Endothelial cell (in vitro differentiated cells): ENCODE data around the gene PLEKHA6. TPM values are rescaled to one million over a fixed set of nuclear protein-coding genes. Genes with fewer than 3 reads are reported as not detected.

Experiments used
- DNase-seq: peaks from one replicate; pipeline ENCODE4 v3.0.0; 2021; ENCODE audit warnings: low spot score
- H3K27ac Mint-ChIP-seq: one replicate; pipeline ENCODE4 v1.8.0; 2021; ENCODE audit warnings: mixed read lengths, inconsistent platforms; ENCODE audit not compliant: unreplicated experiment
- H3K27me3 Mint-ChIP-seq: one replicate; pipeline ENCODE4 v1.8.0; 2021; ENCODE audit warnings: mild to moderate bottlenecking, moderate library complexity, mixed read lengths, inconsistent platforms; ENCODE audit not compliant: unreplicated experiment
- H3K36me3 Mint-ChIP-seq: one replicate; pipeline ENCODE4 v1.8.0; 2021; ENCODE audit warnings: mild to moderate bottlenecking, low read depth, mixed read lengths, inconsistent platforms; ENCODE audit not compliant: unreplicated experiment
- H3K4me1 Mint-ChIP-seq: one replicate; pipeline ENCODE4 v1.8.0; 2021; ENCODE audit warnings: mild to moderate bottlenecking, mixed read lengths, inconsistent platforms; ENCODE audit not compliant: unreplicated experiment
- H3K4me3 Mint-ChIP-seq: one replicate; pipeline ENCODE4 v1.8.0; 2021; ENCODE audit warnings: mild to moderate bottlenecking, mixed read lengths, inconsistent platforms; ENCODE audit not compliant: unreplicated experiment
- H3K9me3 Mint-ChIP-seq: one replicate; pipeline ENCODE4 v1.8.0; 2021; ENCODE audit warnings: mixed read lengths, inconsistent platforms; ENCODE audit not compliant: unreplicated experiment
- total RNA-seq: library from RNA; stranded (reverse); fragmentation: NEBNext Ultra II Directional; extraction: Animal tissue kit (Norgen Biotek cat#: 25700); gene quantifications from one replicate; pipeline ENCODE4 v1.2.1, GENCODE V29; 2021; ENCODE audit not compliant: unreplicated experiment
- TF ChIP-seq, protein P1 (sequence below): fragments of 200-600 bp; sonication (generic); IDR thresholded peaks from one replicate; pipeline ENCODE4 v1.5.0; 2021; ENCODE audit warnings: antibody characterized with exemption; ENCODE audit not compliant: unreplicated experiment

Gene PLEKHA6
- total RNA-seq, 1 donor from 2014 or later: 3.7 TPM

DNA sequence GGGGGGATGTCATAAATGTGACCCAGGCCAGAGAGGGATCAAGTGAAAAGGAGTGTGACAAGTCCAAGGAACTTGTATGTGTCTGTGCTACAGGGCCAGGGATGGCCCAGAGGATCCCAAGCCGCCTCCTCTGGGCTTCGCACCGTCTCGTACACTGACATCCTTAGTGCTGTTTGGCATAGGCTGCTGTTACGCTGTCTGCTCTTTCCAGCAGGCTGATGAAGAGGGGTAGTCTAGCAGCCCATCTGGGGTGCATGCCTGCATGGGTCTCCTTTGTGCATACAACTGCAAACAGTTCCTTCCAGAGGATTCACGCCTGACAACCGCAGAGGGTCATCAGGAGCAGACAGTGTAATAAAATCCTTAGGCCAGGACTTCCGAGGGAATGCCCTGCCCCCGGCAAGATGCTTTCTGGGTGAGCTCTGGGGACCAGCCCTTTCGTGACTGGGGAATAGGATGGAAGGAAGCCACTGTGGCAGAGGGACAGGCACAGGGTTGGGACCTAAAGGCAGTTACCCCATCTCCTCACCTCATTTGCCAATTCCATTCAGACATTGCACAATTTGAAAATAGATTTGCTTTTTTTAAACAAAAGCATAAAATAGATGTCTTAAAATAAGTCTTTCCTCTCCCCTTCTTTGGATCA is 139.6 kb downstream of the PLEKHA6 start:
- no peaks in the 10 kb centered on the region for H3K27me3 Mint-ChIP-seq
- no peaks in the 10 kb centered on the region for H3K9me3 Mint-ChIP-seq
- H3K27ac Mint-ChIP-seq: no peak overlapping the region
- no peaks in the 10 kb centered on the region for H3K36me3 Mint-ChIP-seq
- no peak overlapping the region for H3K4me3 Mint-ChIP-seq
- TF ChIP-seq, protein P1, sequence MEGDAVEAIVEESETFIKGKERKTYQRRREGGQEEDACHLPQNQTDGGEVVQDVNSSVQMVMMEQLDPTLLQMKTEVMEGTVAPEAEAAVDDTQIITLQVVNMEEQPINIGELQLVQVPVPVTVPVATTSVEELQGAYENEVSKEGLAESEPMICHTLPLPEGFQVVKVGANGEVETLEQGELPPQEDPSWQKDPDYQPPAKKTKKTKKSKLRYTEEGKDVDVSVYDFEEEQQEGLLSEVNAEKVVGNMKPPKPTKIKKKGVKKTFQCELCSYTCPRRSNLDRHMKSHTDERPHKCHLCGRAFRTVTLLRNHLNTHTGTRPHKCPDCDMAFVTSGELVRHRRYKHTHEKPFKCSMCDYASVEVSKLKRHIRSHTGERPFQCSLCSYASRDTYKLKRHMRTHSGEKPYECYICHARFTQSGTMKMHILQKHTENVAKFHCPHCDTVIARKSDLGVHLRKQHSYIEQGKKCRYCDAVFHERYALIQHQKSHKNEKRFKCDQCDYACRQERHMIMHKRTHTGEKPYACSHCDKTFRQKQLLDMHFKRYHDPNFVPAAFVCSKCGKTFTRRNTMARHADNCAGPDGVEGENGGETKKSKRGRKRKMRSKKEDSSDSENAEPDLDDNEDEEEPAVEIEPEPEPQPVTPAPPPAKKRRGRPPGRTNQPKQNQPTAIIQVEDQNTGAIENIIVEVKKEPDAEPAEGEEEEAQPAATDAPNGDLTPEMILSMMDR: no peak
- DNase-seq: no peak
- peaks cover 2% of the 10 kb centered on the region for H3K4me1 Mint-ChIP-seq

DNA sequence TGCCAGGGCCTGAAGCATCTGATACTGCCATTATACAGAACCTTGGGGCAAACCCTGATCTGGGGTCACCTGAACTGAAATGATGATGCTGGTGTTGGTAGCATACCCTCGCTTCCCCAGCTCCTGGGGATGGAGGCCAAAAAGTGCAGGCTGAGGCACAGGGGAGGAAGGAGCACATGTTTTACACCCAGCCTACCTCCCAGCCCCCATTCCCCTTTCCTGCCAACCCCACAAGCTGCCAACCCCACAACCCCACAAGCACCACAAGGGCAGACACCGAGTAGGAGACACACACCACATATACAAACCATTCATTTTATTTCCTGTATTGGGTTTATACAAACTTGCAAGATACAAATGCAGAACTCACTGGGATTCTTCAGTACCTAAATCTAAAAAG is 141.2 kb downstream of the PLEKHA6 start:
- Mint-ChIP-seq H3K9me3 (no peaks in the 10 kb centered on the region), H3K36me3 (no peaks in the 10 kb centered on the region), H3K27me3 (peaks cover 1% of the 10 kb centered on the region), H3K4me3 (no peak overlapping the region), H3K4me1 (peaks cover 6% of the 10 kb centered on the region), H3K27ac (no peak overlapping the region)
- TF ChIP-seq, protein P1: no peak
- DNase-seq: no peak

DNA sequence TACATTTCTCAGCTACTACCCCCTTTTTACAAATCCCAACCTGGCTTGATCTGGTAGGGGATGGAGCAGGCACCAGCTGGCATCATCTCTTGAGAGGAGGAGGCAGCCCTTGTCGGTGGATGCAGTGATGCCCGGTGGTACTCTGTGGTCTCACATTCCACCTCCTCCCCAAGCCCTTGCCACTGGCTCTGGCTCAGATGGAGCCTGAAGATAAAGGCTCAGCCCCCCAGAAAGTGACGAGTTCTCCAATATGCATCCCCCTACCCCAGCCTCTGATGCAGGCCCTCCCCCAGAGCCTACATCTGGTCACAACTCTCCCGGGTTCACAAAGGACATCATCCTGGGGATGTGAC is 142.1 kb downstream of the PLEKHA6 start:
- H3K27me3 Mint-ChIP-seq: peaks cover 1% of the 10 kb centered on the region
- peaks cover 6% of the 10 kb centered on the region for H3K4me1 Mint-ChIP-seq
- TF ChIP-seq, protein P1: no peak
- H3K4me3 Mint-ChIP-seq: no peak overlapping the region
- no peaks in the 10 kb centered on the region for H3K36me3 Mint-ChIP-seq
- no peak overlapping the region for H3K27ac Mint-ChIP-seq
- DNase-seq: no peak
- H3K9me3 Mint-ChIP-seq: no peaks in the 10 kb centered on the region

DNA sequence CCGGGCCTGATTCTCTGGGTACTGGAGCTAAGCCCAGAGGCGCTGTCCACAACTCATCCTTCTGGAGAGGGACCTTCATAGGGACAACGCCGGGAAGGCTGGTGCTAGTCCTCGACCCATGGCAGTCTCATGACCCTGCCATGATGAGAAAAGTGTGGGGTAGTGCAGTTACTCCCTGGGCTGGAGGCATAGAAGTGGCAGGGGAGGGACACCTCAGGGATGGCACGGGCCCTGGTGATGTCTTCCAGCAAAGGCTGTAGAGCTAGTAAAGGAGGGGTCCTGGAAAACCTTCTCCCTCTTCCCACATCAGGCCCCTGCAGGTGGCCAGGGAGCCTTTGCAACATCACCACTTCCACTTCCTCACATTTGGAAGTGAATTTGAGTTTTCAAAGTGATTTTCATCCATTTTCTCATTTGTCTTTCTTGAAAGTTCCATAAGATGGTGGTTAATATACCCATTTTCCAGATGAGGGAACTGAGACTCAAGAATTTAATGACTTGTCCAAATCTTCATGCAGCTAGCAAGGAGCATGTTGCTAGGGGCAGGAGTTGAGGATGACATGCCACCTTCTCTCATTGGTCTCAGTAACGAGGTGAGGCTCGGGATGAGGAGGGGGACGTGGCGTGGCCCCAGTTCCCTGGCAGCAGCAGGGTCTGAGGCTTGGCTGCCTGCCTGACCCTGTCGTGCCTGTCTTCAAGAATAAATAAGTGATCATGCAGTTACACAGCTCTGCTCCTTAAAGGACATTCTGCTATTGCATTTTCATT is 142.7 kb downstream of the PLEKHA6 start:
- no peak overlapping the region for H3K4me3 Mint-ChIP-seq
- no peaks in the 10 kb centered on the region for H3K36me3 Mint-ChIP-seq
- H3K27me3 Mint-ChIP-seq: peaks cover 1% of the 10 kb centered on the region
- no peaks in the 10 kb centered on the region for H3K9me3 Mint-ChIP-seq
- DNase-seq: no peak
- TF ChIP-seq, protein P1: no peak
- H3K27ac Mint-ChIP-seq: no peak overlapping the region
- H3K4me1 Mint-ChIP-seq: peaks cover 6% of the 10 kb centered on the region

DNA sequence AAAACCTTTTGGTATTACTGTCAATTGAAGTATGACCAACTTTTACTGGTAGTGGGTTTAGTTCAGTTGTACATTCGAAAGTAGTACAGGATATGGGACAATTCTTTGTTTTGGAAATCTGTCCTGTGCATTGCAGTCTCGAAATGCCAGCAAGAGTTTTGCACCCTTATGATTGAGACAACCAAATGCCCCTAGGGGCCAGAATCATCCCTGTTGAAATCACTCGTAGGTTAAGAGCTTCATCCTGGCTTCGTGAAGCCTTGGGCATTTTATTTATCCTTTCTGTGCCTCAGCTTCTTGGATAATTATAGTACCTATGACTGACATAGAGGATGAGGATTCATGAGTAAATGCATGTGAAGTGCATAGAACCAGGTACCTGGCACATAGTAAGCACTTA is 143.5 kb downstream of the PLEKHA6 start:
- no peaks in the 10 kb centered on the region for H3K9me3 Mint-ChIP-seq
- TF ChIP-seq, protein P1: no peak
- H3K4me1 Mint-ChIP-seq: peaks cover 6% of the 10 kb centered on the region
- H3K27ac Mint-ChIP-seq: no peak overlapping the region
- no peaks in the 10 kb centered on the region for H3K36me3 Mint-ChIP-seq
- no peak for DNase-seq
- peaks cover 1% of the 10 kb centered on the region for H3K27me3 Mint-ChIP-seq
- H3K4me3 Mint-ChIP-seq: no peak overlapping the region
